Medulla oblongata (tissue), 1 donor: ENCODE results near the gene CCR8.
"Not testable (repeated sequence)": the region's sequence is repeated elsewhere in the genome, so short reads cannot be mapped to it uniquely, and the experiment has no call there.

Experiments
- DNase-seq: peaks from one replicate; pipeline ENCODE4 v3.0.0-alpha.2; 2015; ENCODE audit errors: extremely low spot score

Gene CCR8

DNA sequence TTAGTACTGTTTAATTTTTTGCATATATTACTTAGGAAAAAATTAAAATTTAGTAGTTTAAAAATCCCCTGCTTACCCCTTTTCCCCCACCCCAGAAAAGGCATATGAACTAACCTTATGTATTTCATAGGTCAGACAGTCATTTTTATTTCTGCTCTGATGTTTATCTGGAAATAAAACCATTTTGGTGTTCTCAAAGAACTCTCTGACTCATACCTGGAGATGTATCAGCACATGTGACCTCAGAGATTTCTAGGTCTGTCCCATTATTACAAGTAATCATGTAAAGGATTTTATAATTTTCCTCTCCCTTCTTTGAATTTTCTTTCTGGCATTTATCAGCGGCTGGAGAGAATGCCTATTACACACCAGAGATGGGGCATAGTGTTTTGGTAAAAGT, 14.1 kb upstream of the CCR8 start:
- no peak for DNase-seq

DNA sequence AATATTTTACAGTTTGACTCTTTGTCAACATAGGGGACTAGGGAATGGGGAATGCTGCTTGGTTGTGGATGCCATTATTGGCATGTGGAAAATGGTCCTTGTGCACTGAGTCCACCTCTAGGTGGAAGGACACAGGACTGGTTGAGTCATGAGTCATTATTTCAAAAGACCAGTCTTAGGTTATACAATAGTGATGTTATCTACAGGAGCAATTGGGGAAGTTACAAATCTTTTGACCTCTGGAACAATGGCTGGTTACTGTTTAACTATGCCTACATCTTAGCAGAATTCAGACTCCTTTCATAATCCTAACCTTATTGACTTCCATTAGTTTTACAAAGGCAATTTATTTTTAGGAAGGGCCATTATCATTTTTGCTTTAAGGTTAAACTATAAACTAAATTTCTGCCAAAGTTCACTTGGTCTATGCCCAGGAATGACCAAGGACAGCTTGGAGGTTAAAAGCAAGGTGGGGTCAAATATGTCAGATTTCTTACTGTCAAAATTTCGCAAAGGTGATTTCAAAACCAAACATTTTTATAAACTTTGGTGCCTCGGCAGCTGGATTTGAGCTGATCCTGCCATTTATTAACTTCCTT, 11.8 kb upstream of the CCR8 start:
- no peak for DNase-seq

DNA sequence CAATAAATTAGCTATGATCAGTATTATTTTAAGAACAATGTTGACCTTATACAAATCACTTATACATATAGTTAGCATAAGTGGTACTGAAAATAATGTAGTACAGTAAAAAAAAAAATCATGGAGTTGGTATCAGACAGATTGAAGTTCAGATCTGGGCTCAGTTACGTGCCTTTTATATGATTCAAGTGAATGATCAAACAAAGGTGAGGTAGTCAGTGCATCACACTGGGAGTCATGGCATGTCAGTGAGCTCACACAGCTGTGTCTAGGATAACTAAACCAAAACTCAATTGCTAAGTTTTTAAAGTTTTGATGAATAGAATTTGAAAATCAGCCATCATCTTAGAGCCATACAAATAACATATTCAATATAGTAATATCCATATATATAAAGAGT, 11.2 kb upstream of the CCR8 start:
- no peak for DNase-seq

DNA sequence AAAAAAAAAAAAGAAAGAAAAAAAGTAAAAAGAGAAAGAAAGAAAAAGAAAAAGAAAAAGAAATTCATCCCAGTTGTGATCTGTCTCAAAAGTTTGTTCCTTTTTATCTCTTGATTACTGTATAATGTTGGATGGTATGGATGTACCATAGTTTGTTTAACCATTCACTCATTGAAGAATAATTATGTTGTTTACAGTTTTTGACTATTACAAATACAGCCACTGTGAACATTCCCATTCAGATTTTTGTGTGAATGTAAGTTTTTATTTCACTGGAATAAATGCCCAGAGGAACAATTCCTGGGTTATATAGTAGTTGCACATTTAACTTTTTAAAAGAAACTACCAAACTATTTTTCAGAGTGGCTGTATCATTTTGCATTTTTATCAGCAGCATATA, 10.3 kb upstream of the CCR8 start:
- DNase-seq: no peak

DNA sequence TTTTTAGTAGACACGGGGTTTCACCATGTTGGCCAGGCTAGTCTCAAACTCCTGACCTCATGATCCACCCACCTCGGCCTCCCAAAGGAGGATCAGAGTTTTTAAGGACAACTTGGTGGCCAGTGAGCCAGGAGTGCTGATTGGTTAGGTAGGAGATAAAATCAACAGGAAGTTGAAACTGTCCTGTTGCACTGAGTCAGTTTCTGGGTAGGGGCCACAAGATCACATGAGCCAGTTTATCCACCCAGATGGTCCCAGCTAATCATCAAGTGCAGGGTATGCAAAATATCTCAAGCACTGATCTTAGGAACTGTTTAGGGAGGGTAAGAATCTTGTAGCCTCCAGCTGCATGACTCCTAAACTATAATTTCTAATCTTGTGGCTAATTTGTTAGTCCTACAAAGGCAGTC, 7.9 kb upstream of the CCR8 start:
- DNase-seq: not testable (repeated sequence)

DNA sequence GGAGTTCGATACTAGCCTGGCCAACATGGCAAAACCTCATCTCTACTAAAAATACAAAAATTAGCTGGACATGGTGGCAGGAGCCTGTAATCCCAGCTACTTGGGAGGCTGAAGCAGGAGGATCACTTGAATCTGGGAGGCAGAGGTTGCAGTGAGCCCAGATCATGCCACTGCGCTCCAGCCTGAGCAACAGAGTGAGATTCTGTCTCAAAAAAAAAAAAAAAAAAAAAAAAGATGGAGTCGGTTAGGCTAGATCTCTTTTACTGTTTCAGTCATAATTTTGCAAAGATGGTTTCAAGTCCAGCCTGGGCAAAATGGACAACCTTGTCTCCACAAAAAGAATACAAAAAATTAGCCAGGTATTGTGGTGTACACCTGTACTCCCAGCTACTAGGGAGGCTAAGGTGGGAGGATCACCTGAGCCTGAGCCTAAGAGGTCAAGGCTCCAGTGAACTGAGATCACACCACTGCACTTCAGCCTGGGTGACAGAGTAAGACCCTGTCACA, 7.2 kb upstream of the CCR8 start:
- DNase-seq: not testable (repeated sequence)

DNA sequence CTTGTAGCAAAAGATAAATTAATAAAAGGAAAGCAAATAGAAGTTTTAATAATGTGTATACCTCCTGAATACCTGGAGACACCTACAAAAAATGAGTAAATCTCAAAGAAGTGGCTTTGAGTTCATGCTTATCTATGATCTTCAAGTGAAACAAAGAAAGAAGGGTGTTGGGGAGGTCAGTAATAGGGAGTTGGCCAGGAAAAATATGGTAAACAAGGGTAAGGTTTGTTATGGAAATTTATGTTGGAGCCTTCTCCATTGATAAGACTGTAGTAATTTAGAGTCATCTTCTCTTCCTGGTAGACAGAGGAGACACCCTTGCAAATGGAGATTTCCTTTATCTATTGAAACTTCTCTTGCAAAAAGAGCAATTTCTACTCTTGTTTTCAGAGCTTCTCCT, 6.6 kb upstream of the CCR8 start:
- no peak for DNase-seq

DNA sequence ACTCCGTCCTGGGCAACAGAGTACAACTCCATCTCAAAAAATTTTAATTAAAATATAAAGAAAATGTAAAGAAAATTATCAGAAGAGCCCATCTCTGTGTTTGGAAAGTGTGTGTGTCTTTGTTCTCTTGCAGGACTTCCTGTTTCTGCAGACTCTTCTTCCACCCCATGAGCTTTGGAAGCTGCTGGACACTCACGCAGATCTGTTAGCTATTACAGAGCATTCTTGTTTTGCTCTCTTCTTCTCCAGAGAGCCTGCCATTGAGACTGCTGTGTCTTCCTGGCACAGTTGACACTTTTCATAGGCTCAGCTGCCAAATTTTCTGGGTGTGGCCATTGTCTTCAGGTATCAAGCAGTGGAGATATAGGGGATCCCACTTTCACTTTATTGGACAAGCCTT, 6.0 kb upstream of the CCR8 start:
- DNase-seq: no peak

DNA sequence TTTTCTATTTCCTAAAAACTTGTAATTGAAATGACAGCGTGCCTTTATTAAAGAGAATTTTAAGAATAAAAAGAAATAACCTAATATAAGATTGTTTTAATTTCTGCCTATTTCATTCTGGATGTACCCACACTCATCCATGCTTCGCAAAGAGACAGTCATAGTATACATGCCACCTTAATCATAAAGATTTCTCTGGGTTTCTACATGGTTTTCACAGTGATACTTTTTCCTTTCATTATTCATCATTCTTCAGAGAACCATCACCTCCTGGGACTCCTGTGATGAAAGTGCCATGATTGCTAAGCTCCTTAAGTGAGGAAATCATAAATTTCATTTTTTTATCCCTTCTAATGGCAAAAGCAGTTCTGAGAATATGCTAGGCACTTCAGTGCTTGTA, 4.3 kb upstream of the CCR8 start:
- no peak for DNase-seq

DNA sequence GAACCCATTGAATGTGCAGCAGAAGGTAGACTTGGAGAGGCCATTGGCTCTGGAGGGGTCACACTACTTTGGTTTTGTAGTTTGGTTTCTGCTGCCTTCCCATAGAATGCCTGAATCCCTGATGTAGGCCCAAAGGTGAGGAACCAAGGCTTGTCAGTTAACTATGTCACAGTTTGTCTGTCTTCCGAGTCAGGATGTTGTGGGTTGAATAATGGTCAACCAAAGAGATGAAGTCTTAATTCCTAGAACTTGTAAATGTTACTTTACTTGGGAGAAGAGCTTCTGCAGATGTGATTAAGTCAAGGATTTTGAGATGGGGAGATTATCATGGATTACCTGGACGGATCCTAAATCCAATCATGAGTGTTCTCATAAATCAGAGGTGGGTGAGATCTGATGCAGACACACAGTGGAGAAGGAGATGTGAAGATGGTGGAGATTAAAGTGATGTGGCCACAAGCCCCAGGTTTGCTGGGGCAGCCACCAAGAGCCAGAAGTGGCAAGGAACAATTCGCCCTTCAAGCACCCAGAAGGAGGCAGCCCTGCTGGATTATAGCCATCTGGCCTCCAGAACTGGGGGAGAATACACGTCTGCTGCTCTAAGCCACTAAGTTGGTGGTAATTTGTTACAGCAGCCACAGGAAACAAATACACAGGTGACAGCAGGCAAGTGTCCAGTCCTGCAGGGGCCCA, 2.3 kb upstream of the CCR8 start:
- DNase-seq: no peak

DNA sequence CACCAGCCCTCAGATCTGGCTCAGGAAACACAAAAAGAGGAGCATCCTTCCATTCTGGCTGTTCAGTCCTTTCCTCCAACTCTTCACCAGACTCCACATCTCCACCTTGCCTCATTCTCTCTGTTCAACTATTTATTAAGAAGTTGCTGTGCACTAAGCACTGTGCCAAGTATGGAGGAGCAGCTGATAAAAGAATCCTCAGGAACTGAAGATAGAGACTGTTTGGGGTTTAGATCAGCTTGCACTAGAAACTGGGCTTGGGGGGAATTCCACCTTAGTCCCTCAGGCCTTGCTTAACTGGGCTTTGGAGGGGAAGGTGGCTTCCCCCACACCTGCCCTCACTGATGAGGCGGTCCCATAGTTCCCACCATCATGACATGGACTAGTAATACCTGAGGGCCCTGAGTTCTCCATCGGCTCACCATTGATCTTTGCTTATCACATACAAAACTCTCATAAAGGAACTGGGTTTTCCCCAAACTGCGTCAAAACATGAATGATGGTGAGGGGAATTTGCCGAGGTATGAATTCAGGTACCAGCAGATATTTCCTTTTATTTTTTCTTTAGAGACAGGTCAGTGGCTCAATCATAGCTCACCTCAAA, 1.7 kb upstream of the CCR8 start:
- no peak for DNase-seq

DNA sequence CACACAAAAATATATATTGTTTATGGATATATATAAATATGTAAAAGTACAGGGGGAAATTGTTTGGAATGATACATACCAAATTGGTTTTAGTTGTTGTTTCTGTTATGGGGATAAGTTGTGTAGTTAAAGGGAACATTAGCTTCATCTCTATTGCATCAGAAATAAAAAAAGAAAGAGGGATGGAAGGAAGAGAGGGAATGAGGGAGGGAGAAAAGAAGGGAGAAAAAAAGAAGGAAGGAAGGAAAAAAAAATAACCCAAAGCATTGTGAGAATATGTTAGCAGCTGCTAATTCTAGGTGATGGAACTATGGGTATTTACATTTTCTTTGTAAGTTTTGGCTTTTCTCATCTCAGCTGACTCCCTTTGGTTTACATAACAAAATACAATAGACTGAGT, 1.3 kb downstream of the CCR8 start:
- DNase-seq: no peak

DNA sequence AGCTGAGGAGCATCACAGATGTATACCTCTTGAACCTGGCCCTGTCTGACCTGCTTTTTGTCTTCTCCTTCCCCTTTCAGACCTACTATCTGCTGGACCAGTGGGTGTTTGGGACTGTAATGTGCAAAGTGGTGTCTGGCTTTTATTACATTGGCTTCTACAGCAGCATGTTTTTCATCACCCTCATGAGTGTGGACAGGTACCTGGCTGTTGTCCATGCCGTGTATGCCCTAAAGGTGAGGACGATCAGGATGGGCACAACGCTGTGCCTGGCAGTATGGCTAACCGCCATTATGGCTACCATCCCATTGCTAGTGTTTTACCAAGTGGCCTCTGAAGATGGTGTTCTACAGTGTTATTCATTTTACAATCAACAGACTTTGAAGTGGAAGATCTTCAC, 3.0 kb downstream of the CCR8 start:
- no peak for DNase-seq

DNA sequence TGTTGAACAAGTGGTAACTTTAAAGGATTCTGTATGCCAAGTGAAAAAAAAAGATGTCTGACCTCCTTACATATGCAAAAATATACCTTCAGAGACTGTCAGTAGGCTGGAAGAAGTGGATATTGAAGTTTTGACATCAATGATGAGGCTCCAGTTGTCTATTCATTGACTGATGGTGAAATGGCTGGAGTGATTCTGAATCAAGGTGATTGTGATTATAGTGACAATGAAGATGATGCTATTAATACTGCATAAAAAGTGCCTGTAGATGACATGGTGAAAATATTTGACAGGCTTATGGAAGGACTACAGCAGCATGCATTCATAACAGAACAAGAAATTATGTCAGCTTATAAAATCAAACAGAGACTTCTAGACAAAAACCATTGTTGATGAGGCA, 4.1 kb downstream of the CCR8 start:
- DNase-seq: no peak

DNA sequence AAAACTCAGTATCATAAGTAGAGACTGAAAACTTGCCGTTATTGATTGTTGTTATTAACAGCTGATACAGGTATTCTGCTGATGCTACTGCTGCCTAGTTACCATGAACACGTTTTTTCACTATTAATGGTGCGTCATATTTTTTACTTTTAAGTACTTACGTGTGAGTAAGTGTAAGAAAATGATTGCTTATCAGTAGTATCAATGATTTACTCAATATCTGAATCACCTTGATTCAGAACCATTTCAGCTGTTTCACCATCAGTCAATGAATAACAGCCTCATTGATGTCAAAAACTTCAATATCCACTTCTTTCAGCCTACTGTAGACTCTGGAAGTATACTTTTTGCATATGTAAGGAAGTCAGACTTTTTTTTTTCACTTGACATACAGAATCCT, 4.7 kb downstream of the CCR8 start:
- DNase-seq: no peak

DNA sequence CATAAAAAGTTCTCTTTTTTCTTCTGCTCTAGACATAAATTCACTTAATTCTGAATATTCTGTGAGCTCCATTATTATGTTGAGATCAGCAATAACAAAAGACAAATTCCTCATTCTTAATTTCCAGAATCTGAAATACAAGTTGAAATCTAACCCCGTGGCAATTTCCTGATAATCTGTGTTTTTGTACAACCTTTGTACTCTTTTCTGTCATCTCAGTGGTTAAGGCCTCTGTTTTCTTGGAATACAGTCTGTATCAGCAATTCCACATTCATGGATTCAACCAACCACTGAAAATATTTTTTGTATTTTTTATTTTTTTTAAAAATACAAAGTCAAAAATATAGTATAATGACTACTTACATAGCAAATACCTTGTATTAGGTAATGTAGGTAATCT, 8.7 kb downstream of the CCR8 start:
- no peak for DNase-seq

DNA sequence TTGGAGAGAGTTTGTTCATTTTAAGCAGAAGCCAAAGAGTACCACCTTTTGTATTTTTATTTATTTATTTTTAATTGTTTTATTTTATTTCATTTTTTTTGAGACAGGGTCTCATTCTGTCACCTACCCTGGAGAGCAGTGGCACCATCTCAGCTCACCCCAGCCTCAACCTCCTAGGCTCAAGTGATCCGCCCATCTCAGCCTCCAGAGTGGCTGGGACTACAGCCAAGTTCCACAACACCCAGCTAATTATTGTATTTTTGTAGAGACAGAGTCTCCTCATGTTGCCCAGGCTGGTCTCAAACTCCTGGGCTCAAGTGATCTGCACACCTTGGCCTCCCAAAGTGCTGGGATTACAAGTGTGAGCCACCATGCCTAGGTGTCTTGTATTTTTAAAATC, 9.6 kb downstream of the CCR8 start:
- no peak for DNase-seq

DNA sequence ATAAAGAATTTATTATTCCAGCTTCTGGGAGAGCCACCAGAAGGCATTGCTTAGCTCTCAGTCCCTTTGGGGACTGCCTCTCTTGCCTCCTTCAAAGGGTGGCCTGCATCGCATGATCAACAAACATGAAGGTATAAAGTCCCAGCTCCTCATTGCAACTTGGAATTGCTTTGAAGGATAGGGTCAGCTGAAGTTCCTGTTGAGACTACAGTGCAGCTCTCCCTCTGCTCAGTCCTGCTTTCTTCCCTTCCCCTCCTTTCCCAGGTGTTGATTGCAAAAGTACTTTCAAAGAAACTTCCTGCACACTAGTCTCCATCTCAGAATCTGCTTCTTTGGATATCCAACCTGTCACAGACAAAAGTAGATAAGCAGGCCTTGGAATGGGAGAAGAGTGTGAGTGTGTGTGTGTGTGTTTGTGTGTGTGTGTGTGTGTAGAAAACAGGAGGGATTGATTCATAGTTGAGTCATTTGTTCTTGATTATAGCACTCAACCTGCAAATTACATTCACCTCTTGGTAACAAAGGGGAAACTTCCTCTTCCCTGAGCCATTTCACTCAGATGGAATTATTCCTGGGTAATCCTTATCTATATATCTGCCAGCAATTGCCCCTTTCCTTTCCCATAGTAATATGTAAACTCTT, 13.7 kb downstream of the CCR8 start:
- no peak for DNase-seq

DNA sequence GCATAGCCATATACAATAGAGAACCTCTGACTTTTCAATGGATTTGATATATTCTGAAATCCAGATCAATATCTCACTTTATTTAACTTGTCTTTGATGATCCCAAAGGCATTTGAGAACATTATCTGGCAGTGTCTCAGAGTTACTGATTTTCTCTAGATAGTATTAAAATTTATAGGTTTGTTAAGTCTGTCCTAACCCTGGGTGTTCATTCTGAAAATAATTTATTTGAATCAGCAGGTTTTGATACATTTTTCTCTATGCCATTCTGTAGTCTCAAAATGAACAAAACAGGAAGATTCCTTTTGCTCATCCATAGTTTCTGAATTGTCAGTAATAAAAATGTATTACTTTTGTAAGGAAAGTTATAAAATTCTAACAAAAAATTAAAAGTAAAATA, 14.3 kb downstream of the CCR8 start:
- DNase-seq: no peak

DNA sequence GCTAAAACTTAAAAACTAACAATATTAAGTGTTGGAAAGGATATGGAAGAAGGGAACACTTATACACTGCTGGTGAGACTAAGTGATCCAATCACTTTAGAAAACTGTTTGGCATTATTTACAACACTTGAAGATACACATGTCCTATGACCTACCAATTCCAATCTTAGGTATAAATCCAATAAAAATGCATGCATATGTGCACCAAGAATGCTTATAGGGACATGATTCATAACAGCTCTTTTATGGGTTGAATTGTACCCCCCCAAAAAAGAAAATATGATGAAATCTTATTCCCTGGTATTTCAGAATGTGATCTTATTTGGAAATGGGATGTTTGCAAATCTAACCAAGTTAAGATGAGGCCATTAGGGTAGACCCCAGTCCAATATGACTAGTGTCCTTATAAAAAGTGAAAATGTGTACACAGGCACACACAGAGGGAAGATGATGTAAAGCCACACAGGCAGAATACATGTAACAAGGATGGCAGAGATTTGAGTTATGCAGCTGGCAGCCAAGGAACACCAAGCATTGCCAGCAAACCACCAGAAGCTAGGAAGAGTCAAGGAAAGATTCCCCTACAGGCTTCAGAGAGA, 15.3 kb downstream of the CCR8 start:
- no peak for DNase-seq

DNA sequence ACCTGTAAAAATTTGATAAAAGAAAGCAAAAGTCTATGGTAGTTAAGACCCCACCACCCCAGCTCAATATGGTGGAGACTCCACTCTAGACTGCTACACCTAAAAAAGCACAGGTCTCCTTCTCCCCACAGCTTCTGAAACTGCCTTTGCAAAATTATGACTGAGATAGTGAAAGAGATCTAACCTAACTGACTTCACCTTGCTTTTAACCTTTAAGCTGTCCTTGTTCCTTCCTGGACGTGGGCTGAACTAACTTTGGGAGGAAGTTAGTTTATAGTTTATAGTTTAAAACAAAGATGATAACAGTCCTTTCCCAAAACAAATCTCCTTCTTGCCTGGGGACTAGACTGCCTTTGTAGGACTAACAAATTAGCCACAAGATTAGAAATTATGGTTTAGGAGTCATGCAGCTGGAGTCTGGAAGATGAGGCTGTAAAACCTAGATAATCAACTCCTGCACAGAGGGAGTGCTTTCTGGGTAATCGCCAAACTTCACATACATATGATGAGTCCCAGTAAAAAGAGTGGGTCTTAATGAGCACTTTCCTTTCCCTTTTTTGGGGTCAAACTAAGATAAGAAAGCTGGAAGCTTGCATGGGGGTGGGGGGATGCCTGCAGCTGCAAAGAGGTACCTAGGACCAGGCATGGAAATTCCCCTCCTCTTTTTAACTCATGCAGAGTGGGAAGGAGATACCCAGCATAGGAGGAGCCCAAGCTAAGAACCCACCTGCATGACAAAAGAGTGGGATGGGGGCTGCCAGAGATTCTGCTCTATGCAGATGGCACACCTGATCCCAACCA, 17.5 kb downstream of the CCR8 start:
- DNase-seq: no peak

DNA sequence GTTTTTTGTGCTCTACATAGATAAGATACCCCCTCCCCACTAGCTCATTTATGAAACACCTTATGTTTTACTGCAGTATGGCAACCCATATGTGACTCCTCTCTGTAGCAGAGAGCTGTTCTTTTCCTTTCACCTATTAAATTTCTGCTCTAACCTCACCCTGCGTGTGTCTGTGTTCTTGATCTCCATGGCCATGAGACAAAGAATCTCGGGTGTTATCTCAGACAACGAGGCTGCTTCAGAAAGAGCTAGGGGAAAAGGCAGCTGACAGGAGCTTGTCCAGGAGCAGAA, 18.0 kb downstream of the CCR8 start:
- DNase-seq: no peak
